ENCODE measurements around the gene VIL1.

DNA sequence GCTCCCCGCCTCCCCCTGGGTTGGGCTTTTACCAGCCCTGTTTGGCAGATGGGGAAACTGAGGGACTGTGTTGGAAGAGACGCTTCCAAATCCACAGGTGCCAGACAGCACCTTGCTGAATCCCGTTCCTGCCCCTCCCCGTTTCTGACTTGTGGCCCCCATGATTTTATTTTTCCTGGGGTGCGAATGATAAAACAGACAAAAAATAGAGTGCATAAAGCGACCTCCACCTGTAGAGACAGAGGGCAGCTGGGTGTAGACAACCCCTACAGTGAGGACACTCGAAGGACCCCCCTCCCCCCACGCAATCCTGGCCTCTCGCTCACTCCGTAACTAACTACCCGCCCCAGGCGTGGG lies 21.5 kb upstream of the VIL1 start:
- TF ChIP-seq, protein P1, sequence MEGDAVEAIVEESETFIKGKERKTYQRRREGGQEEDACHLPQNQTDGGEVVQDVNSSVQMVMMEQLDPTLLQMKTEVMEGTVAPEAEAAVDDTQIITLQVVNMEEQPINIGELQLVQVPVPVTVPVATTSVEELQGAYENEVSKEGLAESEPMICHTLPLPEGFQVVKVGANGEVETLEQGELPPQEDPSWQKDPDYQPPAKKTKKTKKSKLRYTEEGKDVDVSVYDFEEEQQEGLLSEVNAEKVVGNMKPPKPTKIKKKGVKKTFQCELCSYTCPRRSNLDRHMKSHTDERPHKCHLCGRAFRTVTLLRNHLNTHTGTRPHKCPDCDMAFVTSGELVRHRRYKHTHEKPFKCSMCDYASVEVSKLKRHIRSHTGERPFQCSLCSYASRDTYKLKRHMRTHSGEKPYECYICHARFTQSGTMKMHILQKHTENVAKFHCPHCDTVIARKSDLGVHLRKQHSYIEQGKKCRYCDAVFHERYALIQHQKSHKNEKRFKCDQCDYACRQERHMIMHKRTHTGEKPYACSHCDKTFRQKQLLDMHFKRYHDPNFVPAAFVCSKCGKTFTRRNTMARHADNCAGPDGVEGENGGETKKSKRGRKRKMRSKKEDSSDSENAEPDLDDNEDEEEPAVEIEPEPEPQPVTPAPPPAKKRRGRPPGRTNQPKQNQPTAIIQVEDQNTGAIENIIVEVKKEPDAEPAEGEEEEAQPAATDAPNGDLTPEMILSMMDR (IDR thresholded peaks at IDR 0.05) = no peak
- TF ChIP-seq POLR2AphosphoS5 (IDR thresholded peaks at IDR 0.05; ENCODE audit: low read depth, low read length) = no peak
- TF ChIP-seq SIN3A (IDR thresholded peaks at IDR 0.05; ENCODE audit: borderline replicate concordance, insufficient read depth, low read depth, low read length) = no peak
- no peak for TF ChIP-seq TCF7L2 (IDR thresholded peaks at IDR 0.05; ENCODE audit: low read depth, low read length)
- TF ChIP-seq, protein P2, sequence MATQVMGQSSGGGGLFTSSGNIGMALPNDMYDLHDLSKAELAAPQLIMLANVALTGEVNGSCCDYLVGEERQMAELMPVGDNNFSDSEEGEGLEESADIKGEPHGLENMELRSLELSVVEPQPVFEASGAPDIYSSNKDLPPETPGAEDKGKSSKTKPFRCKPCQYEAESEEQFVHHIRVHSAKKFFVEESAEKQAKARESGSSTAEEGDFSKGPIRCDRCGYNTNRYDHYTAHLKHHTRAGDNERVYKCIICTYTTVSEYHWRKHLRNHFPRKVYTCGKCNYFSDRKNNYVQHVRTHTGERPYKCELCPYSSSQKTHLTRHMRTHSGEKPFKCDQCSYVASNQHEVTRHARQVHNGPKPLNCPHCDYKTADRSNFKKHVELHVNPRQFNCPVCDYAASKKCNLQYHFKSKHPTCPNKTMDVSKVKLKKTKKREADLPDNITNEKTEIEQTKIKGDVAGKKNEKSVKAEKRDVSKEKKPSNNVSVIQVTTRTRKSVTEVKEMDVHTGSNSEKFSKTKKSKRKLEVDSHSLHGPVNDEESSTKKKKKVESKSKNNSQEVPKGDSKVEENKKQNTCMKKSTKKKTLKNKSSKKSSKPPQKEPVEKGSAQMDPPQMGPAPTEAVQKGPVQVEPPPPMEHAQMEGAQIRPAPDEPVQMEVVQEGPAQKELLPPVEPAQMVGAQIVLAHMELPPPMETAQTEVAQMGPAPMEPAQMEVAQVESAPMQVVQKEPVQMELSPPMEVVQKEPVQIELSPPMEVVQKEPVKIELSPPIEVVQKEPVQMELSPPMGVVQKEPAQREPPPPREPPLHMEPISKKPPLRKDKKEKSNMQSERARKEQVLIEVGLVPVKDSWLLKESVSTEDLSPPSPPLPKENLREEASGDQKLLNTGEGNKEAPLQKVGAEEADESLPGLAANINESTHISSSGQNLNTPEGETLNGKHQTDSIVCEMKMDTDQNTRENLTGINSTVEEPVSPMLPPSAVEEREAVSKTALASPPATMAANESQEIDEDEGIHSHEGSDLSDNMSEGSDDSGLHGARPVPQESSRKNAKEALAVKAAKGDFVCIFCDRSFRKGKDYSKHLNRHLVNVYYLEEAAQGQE (IDR thresholded peaks at IDR 0.05; ENCODE audit: insufficient read depth in 1 of 2, low read depth in 2 of 2, low read length in 1 of 2) = no peak
